ENCODE data around the gene PITHD1.
"Not testable (repeated sequence)": the region's sequence is repeated elsewhere in the genome, so short reads cannot be mapped to it uniquely, and the experiment has no call there.

PITHD1 gene

DNA sequence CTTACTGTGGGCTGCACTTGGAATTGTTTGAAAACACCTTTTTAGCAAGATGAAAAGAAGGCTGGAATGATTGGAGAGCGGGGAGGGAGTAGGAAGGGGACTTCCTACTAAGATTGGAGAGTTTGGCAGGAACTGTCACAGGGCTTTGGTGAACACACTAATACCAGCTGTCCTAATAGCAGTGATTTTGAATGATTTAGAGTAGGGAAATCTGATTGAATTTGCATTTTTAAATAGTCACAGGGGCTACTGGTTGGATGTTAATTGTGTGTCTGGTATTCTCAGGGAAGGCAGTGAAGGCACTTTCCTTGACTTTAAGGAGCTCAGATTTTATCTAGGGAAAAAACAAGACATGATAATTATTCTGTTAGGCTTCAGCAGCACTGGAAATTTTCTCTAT is 49.5 kb downstream of the PITHD1 start:
- no peak for DNase-seq

DNA sequence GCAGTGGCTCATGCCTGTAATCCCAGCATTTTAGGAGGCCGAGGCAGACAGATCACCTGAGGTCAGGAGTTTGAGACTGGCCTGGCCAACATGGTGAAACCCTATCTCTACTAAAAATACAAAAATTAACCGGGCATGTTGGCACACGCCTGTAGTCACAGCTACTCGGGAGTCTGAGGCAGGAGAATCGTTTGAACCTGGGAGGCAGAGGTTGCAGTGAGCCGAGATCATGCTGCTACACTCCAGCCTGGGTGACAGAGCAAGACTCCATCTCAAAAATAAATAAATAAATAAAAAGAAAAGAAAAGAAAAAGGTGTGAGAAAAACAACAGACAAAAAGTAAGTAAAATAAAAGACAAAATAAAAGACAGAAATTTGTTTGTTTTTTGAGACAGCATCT is 55.9 kb downstream of the PITHD1 start:
- not testable (repeated sequence) for DNase-seq

DNA sequence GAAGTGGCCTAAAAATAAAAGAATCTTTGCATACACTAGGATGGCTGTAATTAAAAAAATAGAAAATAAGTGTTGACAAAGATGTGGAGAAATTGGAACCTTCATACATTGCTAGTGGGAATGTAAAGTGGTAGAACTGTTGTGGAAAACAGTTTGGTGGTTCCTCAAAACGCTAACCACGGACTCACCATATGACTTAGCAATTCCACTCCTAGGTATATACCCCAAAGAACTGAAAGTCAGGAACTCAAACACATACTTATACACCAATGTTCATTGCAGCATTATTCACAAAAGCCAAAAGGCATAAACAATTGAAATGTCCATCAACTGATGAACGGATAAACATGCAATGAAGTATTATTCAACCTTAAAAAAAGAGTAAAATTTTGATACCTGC is 57.8 kb downstream of the PITHD1 start:
- DNase-seq, result no peak

Measured in activated CD8-positive, alpha-beta memory T cell treated with anti-CD3 and anti-CD28 coated beads for 24 hours (primary cell).